GM06990 (cell line): ENCODE measurements around the gene ROBO3.

ENCODE experiments used
- DNase-seq: peaks from one replicate; pipeline ENCODE4 v3.0.0-alpha.2; 2011; ENCODE audit not compliant: insufficient read length; ENCODE audit errors: extremely low read depth
- H3K27me3 ChIP-seq: replicated peaks from 2 replicates; pipeline ENCODE4 v1.6.0; 2011; ENCODE audit warnings: low read length; ENCODE audit not compliant: control insufficient read depth, insufficient read depth
- H3K36me3 ChIP-seq: 2 replicates; pipeline ENCODE4 v1.5.1; 2011; ENCODE audit warnings: low read length; ENCODE audit not compliant: control insufficient read depth, insufficient read depth
- H3K4me3 ChIP-seq: replicated peaks from 2 replicates; pipeline ENCODE4 v1.5.1; 2011; ENCODE audit warnings: low read depth, mild to moderate bottlenecking, control low read depth, low read length
- CTCF ChIP-seq: IDR thresholded peaks from 2 replicates; pipeline ENCODE4 v1.5.1; 2011; ENCODE audit warnings: low read length, control low read depth, mild to moderate bottlenecking, inconsistent platforms; ENCODE audit not compliant: insufficient read depth, poor library complexity, severe bottlenecking

Gene ROBO3

GRCh38 chr11:124894606-124895430 lies 29.6 kb downstream of the ROBO3 start:
- H3K36me3 ChIP-seq: no peaks in the 10 kb centered on the region
- DNase-seq: no peak
- H3K27me3 ChIP-seq: no peaks in the 10 kb centered on the region; the same call in none of the 2 replicates
- H3K4me3 ChIP-seq: no peak overlapping the region
- no peak for TF ChIP-seq CTCF

GRCh38 chr11:124895471-124895971 lies 30.3 kb downstream of the ROBO3 start:
- Histone ChIP-seq H3K36me3 (no peaks in the 10 kb centered on the region), H3K4me3 (no peak overlapping the region), H3K27me3 (no peaks in the 10 kb centered on the region; the same call in none of the 2 replicates)
- TF ChIP-seq CTCF: no peak
- no peak for DNase-seq

GRCh38 chr11:124896071-124896750 lies 31.0 kb downstream of the ROBO3 start:
- Histone ChIP-seq H3K36me3 (no peaks in the 10 kb centered on the region), H3K27me3 (no peaks in the 10 kb centered on the region; the same call in 1 of the 2 replicates), H3K4me3 (no peak overlapping the region)
- no peak for DNase-seq
- no peak for TF ChIP-seq CTCF

- DNase-seq: no peak
- H3K4me3 ChIP-seq: no peak overlapping the region
- TF ChIP-seq CTCF: no peak
- no peaks in the 10 kb centered on the region for H3K36me3 ChIP-seq
- no peaks in the 10 kb centered on the region; the same call in 1 of the 2 replicates for H3K27me3 ChIP-seq
Measured at GRCh38 chr11:124896821-124897391, 31.7 kb downstream of the ROBO3 start.

GRCh38 chr11:124897674-124898262 lies 32.5 kb downstream of the ROBO3 start, which contains the start of gene ROBO4:
ROBO4 (minus strand) TSS chr11:124897865; CDS start chr11:124897795, 70 bp downstream.
- Histone ChIP-seq H3K27me3 (no peaks in the 10 kb centered on the region; the same call in 1 of the 2 replicates), H3K36me3 (no peaks in the 10 kb centered on the region), H3K4me3 (no peak within 1 kb of the TSS)
- no peak for DNase-seq
- no peak for TF ChIP-seq CTCF
